ENCODE results near the gene PPAN.

PPAN gene

DNA sequence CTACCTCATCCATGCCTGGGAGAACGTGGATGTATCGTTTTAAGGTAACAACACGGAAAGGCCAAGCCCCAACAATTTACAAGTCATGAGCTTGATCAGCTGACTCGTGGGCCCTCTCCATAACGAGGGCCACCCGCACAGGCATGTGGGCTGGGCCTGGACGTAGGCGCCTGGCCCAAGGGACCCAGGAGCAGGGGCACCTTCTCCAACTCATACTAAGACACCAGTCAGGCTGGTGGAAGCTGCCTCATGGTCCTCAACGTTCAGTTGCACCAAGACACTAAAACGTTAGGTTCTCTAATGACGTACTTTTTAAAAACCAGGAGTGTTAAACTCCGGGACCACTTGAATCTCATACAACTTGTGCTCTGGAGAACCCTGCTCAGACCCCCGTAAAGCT is 35.3 kb downstream of the PPAN start:
- no peak for DNase-seq (ENCODE audit: low read depth)

DNA sequence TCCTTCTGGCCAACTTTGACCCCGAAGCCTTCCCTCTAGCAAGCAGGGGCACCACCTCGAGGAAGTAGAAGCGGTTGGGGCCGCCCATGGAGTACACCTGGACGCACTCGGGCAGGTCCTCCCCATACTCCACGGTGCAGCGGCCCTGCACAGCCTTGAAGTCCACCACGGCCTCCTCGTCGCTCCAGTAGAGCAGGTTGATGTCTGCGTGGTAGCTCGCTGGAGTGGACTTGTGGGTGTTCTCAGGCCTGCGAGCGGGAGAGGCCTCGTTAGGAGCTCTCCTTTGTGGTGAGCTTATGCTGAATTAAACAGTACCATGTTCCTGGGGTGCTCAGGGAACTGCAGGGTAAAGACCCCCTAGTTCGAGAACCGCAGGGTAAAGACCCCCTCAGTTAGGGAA is 35.8 kb downstream of the PPAN start:
- DNase-seq (ENCODE audit: low read depth): no peak

- DNase-seq (ENCODE audit: low read depth): peak; percentile 34
Observed at GRCh38 chr19:10142701-10143375, 36.7 kb downstream of the PPAN start.

DNA sequence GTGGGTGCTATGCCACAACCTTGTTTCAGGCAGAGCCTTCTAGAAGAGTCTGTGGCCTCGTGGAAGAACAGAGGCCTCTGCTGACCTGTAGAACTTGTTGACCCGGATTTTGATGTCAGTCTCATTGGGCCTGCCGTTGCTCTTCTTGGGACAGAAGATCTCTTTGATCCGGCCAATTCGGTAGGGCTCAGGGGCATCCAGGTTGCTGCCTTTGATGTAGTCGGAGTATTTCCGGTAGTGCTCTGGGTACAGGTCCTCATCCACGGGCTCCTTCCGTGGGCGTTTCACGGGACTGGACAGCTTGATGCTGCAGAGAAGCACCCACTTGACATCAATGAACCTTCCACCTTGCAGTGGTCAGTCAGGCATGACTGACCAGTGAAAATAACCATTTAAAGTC is 37.5 kb downstream of the PPAN start:
- no peak for DNase-seq (ENCODE audit: low read depth)

- no peak for DNase-seq (ENCODE audit: low read depth)
Observed at GRCh38 chr19:10144361-10144760, 38.2 kb downstream of the PPAN start.

DNA sequence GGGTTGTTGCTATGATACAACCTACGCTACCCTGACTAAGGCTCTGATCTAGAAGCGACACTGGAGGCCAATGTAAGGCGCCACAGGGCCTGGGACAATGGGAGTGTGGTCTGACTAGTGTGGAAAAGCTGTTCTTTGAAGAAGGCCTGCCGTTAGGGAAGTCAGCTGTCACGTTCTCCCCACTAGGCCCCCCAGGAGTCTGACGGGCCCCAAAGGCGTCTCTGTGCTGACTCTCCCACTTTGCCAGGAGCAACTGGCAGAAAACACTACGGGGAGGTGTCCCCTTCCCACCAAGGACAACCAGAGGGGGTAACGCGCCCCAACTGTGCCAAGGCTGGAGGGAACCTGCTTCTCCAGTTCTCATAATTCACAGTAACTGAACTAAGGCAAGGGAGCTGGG is 38.9 kb downstream of the PPAN start:
- no peak for DNase-seq (ENCODE audit: low read depth)

DNA sequence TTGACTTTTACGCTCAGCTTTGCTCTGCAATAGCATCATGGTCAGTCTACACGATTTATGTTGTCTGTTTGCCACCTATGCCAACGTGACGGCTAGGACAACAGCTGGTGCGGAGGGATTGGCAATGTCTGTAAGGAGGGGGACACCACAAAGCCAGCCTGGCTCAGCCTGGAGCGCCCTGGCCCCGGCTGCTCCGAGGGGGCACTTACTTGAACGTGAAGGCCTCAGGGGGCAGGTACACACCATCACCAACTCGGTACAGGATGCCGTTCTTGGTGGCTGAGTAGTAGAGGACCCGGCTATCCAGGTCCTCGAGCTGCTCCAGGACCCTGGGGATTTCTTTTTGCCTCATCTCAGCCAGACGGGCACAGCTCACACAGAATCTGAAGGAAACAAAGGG is 40.0 kb downstream of the PPAN start:
- no peak for DNase-seq (ENCODE audit: low read depth)

DNA sequence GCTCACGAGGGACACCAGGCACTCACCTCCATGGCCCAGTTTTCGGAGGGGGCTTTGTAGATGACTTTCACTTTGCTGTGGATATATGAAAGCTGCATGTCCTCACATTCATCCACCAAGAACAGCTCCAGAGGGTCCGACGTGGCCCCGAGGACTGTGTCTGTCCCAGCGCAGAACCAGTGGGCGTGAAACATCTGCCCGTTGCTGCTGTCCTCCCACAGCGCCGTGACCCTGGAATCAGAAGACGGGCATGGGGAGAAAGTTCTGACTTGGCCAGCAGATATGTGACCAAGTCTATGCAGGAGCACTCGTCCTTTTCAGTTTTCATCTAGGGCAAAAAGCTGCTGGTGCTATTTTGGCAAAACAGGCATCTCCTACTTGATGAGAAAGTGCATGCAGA is 43.3 kb downstream of the PPAN start:
- DNase-seq (ENCODE audit: low read depth): no peak

DNA sequence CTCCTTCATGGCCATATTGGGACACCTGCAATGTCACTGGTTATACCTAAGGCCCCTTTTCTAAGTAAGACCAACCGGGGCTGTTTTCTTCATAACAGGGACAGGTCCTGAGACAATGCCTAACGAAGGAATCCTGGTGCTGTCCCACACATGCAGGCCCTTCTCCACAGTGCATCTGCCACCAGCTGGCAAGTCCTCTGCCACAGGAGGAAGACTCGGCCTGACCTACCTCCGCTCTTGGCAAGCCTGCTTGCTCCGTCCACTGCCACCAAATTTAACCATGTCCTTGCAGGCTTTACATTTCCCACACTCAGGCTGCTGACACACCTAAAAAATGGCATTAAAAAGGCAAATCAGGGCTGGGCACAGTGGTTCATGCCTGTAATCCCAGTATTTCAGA is 45.4 kb downstream of the PPAN start:
- no peak for DNase-seq (ENCODE audit: low read depth)

GRCh38 chr19:10152100-10152499 is 45.9 kb downstream of the PPAN start:
- no peak for DNase-seq (ENCODE audit: low read depth)

GRCh38 chr19:10155839-10156238 is 49.7 kb downstream of the PPAN start:
- no peak for DNase-seq (ENCODE audit: low read depth)

- DNase-seq (ENCODE audit: low read depth): no peak
Observed at GRCh38 chr19:10158071-10158470, 51.9 kb downstream of the PPAN start.

DNA sequence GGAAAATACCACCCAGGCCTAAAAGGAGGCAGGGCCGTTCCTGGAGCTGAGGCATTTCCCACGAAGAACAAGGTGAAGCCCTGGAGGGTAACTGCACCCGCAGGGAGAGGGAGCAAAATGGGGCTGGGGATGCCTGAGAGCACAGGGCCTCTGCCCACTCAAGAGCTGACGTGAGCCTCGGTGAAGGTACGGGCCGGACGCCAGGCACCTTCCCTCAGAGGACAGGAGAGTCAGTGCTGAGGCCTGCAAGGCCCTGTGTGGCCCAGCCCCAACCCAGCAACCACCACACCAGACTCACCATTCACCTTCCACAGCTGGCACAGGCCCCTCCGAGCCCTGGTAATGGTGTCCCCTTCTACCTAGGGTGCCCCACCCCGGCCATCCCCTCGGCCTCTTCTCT is 52.3 kb downstream of the PPAN start:
- DNase-seq (ENCODE audit: low read depth): no peak

DNA sequence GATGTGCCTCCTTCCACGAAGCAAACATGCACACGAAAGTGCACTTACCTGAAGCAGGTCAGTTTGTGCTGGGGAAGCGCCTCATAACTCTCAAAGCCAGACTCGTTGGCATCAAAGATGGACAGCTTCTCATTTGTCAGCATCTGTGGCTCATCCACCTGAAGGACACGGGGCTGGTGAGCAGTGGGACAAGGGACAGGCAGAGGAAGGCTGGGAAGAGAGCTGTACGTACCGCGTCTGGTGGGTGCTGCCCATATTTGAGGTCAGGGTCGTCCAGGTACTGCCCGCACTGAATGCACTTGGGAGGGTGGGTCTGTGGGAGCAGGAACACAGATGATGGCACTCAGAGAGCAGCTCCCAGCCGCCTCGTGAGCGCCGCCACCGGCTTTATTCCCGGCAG is 53.4 kb downstream of the PPAN start:
- DNase-seq (ENCODE audit: low read depth): no peak
